Endometrium (tissue), 2 donors: Measurements from ENCODE around the gene ATP2B2.

Experiments
- FAIRE-seq: peaks from 2 replicates; lab custom pipeline; 2012; peaks lifted over from hg19 to GRCh38; lab: Jason Lieb, UNC
- donor health status: control.
- donor health status: control.

ATP2B2 gene

DNA sequence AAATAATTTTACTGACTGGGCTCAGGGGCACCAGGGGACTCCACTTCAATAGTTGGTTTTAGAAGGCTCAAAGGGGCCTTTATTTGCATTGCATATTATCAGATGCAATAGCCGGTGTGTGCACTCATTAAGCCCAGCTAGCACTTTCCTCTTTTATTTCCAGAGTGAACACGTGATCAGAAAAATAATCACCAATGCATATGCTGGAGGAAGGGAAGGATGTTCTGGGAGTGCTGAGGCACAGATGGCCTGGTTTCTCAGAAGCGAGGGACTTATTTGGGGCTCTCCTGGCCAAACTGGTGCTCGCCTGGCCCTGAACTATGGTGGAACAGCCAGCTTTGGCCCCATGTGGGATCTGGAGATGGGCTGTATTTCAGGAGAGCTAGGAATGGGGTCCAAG is 124.0 kb downstream of the ATP2B2 start:
- FAIRE-seq: no peak

DNA sequence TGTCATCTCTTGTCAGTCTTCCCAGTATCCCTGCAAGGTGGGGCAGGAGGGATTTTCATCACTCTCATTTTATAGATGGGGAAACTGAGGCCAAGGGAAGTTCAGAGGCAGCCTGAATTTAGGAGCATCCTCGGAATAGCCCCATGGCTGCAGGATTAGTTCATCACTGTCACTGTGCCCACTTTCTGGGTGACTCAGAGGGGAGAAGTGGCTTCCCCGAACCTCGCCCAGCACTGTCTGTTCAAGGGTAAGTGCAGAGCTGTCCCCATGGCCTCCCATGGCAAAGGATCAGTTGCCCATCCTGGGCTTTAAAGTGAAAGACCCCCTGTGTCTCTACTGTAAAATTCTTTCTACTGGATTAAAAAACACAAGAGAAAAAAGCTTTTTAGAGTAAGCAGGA is 124.5 kb downstream of the ATP2B2 start:
- no peak for FAIRE-seq

DNA sequence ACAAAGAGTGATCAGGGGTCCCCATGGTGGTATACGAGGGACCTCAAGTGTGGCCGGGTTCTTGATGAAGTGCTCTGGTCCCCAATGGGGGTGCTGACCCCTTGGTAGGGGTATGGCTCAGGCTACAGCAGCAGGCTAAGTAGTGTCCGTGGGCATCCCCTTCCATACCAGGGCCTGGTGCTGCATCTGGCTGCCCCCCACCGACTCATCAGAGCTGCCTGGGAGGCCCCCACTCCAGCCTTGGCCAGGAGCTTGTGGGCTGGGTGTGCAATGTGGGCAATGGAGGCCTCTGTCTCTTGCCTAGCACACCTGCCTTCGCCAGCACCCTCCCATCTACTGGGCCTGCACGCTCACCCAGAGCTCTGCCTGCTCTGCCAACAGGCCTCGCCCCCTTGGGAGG is 125.4 kb downstream of the ATP2B2 start:
- FAIRE-seq: no peak

DNA sequence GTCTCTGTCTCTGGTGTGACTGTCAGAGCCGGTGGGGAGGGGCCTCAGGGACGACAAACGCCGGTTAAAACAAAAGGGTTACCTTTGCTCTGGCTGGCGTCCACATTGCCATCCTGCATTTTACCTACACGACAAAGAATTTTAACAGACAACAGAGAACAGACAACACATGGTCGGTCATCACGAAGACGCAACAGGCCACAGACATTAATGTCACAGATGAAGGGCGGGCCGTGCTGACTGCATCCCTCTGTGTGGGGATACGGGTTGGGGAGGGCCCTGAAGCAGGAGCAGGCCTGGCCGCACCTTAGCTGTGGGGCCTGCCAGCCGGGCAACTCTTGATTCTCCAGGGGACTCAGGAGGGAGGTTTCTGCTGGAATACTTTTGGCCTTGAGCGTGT is 126.2 kb downstream of the ATP2B2 start:
- FAIRE-seq: no peak

DNA sequence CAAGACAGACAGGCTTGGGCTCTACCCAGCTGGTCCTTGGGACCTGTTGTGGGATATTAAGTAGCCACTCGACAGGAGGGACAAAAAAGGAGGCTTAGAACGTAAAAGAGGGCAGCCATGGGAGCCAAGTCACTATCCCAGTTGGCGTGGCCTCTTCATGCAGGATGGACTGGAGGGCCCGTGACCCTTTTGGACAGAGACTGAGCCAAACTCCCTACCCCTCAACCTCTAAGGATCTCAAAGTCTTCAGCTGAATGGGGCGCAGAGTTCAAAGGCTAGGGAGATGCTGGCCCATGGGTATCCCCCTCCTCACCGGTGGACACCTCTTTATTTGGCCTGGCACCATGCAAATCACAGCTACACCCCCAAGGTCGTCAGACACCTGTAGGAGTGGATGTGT is 126.6 kb downstream of the ATP2B2 start:
- no peak for FAIRE-seq

DNA sequence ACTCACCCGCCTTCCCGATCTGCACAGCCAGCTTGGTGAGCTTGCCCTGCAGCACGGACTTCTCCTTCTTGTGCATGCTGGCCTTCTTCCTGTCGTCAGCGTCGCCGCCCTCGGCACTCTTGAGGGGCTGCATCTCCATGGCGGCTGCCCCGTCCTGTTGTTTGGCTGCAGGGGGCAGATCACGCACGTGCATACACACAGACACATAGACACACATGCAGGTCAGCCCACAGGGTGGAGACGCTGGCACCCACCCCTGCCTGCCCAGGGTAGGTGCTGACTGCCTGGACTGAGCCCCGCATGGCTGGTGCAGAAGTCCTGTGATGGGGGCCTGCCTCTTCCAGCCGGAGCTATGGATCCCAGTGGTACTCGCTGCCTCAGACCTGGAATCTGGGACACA is 127.1 kb downstream of the ATP2B2 start:
- no peak for FAIRE-seq

DNA sequence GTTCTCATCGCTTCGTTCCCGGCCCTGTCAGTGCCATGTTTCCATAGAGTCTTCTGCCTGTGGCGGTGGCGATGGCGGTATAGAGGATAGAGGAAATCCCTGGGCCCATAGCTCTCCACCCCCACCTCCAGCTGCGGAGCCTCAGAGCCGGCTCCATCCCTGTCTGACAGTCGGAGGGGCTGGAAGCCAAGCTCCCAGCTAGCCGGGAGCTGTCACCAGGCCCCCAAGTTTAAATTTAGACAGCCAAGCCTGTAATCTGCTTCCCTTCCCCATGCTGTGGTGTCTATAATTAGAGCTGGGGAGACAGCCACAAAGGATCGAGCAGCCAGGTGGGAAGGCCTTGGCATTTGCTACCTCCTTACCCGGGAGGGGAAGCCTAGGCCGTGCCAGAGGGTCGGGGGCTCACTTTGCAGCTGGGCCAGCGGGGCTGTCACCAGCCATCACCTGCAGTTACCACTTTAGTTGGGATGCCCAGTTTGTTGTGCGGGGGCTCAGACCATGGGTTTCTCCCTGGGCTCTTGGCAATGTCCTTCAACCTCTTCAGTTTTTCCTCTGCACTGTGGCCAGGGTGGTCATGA is 128.1 kb downstream of the ATP2B2 start:
- no peak for FAIRE-seq

DNA sequence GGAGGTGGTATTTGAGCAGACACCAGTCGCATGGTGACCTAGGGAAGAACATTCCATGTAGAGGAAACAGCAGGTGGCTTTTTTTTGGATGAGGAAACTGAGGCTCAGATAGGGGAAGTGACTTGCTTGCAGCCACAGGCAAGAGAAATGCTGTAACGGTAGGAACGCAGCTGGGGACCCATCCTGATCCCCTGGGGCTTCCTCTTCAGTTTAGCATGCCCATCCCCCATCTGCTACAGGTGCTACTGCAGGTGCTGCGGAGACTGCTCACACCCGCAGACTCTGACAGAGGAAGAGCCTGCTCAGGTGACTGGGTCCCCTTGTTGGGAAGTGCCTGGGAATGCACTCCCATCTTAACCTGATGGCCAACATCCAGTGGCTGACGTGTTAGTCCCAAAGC is 129.0 kb downstream of the ATP2B2 start:
- FAIRE-seq: no peak

DNA sequence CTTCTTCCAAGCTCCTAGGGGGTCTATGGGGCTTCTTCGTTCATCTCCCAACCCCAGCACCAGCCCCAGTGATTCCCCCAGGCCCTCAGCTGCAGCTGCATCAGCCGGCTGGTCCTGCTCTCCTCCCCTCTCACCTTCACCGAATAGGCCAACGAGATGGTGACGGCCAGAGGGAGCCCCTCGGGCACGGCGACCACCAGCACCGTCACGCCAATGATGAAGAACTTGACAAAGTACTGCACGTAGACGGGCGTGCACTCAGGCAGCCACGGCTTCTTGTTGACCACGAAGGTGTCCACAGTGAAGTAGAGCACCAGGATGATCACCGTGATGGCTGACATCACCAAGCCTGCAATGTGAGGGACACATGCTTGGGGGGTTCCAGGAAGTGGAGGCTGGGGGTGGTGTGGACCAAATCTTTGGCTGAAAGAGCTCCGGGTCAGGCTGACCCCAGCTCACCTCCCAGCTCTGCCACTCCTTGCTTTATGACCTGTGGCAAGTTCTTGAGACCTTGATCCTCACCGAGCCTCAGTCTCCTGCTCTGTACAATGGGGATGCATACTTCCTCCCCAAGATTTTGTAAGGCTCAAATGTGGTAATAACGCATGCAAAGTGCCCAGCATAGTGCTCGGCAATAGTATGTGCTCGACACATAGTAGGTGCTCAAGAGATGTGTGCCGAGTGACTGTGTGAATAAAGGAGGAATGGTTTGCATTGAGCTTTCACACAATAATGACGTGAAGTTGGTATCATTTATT is 129.9 kb downstream of the ATP2B2 start:
- FAIRE-seq: no peak

DNA sequence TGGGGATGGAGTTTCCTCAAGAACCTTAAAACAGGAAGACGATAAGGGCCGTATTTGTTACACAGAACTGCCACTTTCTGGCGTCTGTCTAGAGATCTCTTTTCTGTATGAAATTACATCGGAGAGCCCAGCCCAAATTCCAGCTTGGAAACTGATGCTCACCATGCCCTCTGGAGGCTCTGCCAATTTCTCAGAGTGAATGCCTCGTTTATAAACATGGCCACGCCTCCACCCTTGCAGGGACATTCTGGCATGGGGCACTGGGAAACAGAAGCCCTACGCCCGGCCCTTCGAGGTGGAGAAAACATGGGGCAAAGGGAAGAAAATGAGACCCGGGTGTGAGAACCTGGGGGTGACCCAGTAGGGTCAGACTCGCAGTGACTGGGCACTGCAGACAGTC is 131.1 kb downstream of the ATP2B2 start:
- no peak for FAIRE-seq

DNA sequence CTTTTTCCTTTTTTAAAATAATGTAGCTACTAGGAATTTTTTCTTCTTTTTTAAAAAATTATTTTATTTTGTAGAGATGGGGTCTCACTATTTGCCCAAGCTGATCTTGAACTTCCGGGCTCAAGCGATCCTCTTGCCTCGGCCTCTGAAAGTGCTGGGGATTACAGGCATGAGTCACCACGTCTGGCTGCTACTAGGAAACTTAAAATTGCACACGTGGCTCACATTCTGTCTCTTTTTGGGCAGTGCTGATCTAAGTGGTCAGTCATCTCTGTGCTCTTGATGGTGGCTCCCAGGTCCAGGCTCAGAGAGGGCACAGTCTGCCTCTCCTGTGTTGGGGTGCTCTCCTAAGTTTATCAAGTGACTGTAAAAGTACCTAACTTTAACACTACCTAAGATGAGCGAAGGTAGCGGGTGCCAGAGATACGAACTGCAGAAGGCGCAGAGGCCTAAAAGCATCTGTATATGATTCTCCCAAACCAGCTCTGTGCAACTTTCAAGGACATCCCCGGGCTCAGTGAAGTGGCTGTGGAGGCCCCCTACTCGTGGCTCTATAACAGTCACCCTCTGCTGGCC is 131.6 kb downstream of the ATP2B2 start:
- FAIRE-seq: no peak

DNA sequence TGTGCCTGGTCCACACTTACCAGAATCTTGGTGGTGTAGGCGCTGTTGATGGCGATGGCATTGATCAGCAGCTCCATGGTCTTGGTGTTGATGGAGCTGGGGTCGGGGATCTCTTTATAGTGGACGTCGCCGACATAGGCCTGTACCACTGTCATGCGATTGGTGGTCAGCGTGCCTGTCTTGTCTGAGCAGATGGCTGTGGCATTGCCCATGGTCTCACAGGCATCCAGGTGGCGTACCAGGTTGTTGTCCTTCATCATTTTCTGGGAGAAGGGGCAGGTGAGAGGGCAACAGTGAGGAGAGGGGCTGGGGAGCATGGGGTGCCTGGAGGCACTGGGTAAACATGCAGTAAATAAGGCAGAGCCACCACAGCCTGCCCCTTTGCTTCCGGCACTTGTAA is 133.6 kb downstream of the ATP2B2 start:
- no peak for FAIRE-seq

DNA sequence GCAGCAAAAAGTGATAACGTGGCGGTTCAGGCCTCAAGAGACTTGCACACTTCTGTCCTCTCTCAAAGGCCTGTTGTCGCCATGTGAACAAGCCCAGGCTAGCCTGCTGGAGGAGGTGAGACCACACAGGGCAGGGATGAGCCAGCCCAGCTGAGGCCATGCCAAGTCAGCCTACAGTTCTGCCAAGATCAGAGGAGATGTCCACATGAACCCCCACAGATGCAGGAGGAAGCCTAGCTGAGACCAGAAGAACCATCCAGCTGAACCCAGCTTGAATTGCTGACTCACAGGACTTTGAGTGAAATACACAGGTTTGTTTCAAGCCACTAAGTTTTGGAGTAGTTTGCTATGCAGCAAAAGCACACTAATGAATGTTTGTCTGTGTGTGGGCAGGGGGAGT is 134.2 kb downstream of the ATP2B2 start:
- no peak for FAIRE-seq

DNA sequence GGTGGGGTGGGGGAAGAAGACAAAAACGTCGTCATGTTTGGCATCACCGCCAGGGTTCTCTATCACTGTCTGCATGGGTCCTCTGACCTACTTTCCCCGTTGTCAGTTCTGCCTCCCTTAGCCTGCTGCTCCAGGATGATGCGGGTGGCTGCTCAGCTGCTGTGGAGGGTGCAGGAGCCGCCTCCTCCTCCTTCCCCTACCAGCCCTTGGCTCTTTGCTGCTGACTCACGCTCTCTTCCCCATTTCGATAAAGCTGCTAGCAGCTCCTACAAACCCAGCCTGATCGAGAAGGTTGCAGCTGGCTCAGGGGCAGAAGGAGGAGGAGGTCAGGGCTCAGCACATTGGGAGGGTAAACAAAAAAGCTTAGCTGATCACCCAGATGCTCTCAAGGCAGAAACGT is 135.0 kb downstream of the ATP2B2 start:
- no peak for FAIRE-seq

DNA sequence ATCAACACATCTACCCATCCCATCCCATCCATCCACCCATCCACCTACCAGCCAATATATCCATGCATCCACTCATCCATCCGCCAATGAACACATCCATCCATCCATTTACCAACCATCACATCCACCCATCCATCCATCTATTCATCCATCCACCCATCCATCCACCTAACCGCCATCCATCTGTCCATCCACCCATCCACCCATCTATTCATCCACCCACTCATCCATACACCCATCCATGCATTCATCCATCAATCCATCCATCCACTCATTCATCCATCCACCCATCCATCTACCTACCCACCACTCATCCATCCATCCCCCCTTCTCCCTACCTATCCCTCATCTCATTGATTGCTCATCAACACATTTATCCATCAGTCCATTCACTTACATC is 136.9 kb downstream of the ATP2B2 start:
- FAIRE-seq: no peak

DNA sequence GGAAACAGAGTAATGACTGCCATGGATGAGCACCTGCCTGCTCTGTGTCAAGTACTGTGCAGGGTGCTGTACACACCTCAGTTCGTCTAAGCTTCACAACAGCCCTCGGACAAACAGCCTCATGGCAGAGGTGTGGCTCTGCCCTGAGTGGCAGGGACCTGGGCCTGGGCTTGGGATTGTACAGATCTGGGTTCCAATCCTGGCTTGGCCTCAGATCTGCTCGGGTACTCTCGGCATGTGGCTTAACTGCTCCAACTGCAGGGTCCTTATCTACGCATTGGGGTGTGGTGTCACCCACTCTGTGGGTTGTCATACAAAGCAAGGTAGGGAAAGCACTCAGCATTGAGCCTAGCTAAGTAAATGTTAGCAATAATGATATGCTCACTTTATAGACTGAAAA is 137.9 kb downstream of the ATP2B2 start:
- FAIRE-seq: no peak

DNA sequence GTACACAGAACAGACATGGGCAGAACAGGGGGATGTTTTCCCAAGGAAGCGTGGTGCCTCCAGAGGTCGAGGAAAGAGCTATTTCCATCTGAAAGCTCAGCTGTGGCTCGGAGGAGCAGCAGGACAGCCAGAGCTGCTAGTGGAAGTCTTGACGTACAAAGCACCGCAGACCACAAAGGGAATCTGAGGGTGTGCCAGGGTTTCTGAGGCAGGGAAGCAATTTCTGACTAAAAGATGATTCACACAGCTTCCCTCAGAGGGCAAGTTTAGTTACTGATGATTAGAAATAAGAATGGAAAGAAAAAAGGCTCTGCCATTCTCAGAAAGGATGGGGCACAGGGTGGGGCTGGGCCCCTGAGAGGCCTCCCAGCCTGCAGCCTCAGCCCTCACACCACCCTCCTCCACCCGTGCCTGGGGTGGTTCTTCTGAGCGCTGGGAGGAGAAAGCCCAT is 138.7 kb downstream of the ATP2B2 start:
- no peak for FAIRE-seq

DNA sequence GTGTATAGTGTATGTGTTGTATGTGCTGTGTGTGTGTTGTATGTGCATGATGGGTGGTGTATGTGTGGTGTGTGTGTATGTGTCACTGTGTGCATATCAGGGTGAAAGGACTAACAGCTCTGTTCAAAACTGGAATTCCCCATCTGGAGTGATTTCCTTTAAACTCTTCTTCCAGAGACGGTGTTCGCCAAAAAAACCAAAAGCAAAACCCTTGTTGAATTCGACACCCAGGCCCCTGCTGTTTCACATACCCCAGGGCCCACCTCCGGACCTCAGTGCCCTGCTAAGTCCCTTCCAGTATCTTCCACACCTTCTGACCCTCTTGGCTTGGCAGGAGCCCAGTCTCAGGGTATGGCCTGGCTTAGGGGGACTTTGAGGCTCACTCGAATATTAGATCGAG is 139.6 kb downstream of the ATP2B2 start:
- FAIRE-seq: no peak

DNA sequence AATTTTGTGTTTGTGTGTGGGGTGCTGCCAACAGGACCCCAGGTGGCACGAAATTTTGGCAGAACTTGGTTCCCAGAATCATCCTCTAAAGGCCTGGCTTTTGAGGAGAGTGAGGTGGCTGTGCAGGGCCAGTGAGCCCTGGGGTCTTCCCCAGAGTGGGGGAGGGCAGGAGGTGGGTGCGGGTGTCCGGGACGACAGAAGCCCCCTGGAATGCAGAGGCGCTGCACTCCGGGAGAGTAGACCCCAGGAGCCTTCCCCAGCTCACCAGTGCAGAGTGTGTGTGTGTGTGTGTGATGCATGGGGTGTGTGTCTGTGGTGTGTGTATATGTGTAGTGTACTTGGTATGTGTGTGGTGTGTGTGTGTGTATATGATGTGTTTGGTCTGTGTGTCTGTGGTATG is 140.1 kb downstream of the ATP2B2 start:
- FAIRE-seq: no peak

DNA sequence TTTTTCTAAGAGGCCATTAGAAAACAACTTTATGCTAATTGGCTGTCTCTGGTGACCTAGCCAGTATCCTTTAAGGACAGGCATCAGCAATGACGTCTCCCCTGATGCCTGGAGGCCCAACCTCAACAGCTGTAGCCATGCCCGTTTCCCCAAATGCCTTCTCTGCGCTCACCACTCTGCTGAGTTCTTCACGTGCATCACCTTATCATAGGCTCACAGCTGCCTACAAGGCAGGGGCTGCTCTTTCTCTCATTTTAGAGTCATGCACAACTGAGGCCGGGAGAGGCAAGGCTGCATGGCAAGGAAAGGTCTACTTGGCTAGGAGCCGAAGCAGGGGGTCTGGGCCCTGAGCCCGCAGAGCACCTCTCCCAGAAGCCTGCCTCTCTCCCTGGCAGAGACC is 140.6 kb downstream of the ATP2B2 start:
- no peak for FAIRE-seq

DNA sequence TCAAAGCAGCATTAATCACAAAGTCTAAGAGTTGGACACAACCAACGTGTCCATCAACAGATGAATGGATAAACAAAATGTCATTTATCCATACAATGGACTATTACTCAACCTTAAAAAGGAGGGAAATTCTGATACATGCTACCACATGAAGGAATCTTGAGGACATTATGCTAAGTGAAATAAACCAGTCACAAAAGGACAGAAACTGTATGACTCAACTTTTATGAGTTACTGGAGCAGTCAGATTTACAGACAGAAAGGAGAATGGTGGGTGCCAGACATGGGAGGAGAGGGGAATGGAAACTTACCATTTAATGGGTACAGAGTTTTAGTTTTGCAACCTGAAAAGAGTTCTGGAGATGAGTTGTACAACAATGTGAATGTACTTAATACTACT is 141.5 kb downstream of the ATP2B2 start:
- FAIRE-seq: no peak

DNA sequence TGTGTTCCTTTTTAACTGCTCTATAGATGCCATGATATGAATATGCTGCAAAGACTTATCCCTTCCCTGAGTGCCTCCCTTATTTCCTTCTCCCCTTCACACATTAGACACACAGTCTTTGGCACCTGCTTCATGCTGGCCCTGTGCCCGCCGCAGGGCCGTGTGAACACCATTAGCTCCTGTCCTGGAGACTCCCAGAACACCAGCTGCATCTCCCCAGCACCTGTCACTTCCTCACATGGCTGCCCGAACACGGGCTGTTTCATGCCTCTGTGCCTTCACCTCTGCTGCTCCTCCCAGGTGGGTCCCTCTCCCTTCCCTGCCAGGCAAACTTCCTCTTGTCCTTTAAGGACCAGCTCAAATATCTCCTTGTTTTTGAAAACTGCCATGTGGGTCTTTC is 144.0 kb downstream of the ATP2B2 start:
- FAIRE-seq: no peak

DNA sequence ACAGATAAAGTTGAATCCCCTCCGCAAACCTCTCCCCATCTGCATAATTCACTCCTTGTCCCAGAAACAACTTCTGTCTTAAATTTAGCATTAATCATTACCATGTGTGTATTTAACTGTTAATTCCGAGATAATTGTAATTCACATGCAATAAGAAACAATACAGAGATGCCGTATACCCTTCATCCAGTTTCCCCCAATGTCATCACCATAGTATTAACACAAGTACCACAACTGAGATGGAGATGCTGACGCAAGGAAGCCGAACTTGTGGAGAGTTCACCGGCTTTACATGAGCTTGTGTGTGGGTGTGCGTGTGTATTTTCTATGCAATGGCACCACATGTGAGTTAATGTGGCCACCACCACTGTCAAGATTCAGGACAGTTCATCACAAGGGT is 144.9 kb downstream of the ATP2B2 start:
- no peak for FAIRE-seq

DNA sequence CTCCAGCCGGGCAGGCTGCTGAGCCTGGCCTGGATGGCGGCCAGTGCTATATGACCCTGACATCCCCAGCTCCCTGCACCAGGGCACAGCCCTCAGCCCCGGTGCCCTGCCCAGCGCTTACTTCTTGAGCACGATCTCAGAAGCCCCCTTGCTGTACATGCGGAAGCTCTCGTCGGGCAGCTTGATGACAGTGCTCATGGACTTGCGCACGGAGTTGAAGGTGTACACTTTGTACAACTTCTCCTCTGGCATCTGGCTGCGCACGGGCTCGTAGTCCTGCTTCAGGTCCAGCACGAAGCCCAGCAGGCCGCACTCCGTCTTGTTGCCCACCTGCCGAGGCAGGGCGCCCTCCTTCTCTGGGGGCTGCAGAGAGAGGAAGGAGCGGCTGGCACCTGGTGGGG is 145.6 kb downstream of the ATP2B2 start:
- FAIRE-seq: no peak
